HuH-7.5 (cell line): Measurements from ENCODE around the gene ATP11A.

ENCODE experiments used
- DNase-seq: peaks from one replicate; pipeline ENCODE4 v3.0.0; 2011; ENCODE audit warnings: low spot score

The ATP11A gene

DNA sequence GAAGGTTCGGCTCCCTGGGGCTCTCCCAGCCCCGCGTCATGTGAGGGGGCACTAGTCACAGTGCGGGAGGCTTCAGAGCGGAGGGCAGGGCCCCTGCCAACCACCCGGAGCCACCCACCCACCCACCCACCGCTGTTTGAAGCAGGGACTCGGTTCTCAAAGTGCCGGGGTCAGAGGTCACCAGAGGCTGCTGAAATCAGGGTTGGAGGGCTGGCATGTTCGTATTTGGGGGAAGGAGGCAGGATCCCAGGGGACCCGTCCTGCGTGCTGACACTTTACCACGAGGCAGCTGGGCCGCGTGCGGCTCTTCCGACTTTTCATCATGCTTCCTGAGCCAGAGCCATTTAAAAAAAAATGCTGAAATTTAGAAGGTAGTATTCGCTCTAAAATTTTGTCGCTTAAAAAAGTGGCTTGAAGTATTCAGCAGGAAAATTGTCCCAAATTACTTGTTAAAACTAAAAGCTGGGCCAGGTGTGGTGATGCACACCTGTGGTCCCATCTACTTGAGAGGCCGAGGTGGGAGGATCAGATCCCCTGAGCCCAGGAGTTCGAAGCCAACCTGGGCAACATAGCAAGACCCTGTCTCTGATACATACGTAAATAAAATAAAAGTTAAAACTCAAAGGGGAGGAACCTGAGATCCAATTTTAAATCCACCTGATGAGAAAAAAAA, 21.2 kb downstream of the ATP11A start:
- DNase-seq, result no peak

DNA sequence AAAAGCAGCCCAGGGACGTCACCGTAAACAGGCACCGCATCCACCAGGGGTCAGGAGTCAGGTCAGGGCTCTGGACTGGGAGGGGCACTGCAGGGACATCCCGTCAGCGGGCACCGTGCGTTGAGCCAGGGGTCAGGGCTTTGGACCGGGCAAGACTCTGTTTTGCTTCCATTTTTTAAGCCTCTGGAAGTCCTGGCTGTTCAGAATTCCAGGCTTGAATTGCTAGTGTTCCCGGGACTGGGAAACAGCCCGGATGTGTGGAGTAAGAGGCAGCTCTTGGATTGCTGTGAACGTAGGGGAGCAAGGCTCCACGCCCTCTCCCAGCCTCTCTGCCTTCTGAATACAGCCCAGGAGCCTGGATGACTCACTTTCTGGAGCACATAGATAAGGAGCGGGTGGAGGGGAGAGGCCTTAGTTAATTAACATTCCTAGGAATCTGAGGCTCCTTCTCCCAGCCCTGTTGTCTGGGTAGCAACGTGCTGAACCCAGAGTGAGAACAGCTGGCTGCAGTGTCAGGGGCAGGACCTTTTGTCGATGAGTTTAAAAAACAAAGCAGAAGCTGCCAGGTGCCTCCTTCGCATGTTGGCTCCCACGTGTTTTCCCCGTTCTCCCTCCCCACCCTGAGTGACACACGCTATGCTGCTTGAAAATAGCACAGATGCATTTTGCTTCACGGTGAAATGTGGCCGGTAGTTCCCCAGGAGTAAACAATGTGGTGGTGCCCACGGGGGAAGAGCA, 21.9 kb downstream of the ATP11A start:
- peak; percentile 60 for DNase-seq

DNA sequence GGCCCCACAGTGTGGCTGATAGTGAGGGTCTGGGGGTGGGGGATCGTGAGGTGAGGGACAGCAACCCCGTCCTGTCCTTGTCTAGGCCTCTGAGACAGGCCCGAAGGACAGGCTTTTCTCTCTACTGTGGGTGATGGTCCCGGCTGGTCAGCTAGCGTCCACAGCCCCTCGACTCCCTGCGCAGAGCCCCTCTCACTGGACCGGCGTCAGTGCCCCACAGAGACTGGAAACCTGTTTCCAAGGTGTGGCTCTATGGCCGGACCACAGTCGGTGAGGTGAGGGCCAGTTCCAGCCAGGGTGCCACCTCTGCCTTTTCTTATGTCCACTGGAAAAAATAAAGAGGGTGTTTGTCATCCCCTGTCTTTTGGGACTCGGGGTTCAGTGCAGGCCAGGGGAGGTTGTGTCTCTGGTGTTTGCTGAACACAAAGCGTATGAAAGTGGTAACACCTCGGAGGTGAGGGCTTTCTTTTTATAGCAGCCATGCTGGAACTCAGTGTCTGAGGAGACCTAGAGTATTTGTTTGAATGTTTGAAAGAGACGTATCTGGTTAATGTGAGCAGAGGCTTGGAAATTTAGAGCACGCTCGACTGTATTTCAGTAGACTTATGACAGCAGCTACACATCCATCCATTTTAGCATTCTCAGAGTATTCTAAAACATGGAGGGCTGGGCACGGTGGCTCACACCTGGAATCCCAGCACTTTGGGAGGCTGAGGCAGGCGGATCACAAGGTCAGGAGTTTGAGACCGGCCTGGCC, 22.8 kb downstream of the ATP11A start:
- DNase-seq, result no peak

DNA sequence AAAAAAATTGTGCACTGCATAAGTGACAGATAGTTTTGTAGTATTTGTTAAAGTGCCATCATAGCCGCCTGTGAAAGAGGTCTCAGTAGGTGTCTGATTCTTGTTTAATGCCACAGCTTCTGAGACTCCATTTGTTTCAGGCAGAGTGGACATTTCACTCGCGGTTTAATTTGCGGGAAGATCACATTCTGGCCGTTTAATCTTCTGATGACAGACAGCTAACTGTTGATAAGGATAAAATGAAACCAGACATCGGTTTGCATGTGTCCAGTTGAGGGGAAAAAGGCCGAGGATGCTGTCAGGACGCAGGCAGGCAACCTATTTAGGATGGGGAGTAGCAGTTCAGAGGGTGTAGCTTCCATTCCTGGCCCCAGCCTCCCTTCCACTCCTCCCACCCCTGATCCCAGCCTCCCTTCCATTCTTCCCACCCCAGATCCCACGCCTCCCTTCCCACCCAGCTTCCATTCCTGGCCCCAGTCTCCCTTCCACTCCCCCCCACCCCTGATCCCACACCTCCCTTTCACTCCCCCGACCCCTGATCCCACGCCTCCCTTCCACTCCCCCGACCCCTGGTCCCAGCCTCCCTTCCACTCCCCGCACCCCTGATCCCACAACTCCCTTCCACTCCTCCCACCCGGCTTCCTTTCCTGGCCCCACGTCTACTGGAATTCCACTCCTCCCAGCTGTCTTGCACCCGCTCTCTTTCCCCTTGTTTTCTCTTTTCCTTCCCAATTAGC, 23.8 kb downstream of the ATP11A start:
- no peak for DNase-seq

DNA sequence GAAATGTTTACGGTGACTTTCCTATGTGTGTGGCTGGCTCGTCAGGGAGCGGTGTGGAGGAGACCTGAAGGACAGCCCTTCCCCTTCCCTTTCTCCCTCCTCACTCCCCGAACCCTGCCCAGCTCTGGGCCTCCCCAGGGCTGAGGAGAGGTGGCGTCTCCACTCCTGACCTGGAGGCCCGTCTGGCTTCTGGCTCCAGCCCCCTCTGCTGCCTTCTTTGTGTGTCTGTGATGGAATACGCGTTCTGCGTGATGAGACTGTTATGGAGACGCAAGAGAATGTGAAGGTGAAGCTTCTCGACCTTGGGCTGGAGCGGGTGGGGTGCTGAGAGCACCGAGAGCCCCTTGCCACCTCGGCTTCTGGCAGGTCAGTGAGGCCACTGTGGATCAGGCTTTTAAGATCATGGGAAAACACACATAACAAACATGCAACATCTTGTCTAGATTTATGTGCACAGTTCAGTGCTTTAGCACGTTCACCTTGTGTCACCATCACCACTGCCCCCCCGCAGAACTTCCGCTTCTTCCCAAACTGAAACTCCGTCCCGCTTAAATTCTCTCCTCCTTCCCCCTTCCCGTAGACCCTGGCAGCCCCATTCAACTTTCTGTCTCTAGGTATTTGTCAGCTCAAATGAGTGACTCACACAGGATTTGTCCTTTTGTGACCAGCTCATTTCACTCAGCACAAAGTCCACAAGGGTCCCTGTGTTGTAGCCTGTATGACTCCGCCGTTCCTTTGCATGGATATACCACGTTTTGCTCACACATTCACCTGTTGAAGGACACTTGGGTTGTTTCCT, 24.7 kb downstream of the ATP11A start:
- DNase-seq, result no peak

DNA sequence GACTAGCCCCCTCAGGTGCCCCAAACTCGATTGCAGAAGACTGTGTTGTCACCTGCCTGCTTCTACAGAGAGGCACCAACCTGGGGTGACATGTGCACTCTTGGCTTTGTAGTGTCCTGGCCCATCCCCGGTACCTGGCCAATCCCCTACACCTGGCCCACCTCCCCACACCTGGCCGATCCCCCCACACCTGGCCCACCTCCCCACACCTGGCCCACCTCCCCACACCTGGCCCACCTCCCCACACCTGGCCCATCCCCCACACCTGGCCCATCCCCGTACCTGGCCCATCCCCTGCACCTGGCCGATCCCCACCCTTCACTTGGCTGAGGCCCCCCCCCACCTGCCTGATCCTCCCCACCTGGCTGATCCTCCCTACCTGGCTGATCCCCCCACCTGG, 25.4 kb downstream of the ATP11A start:
- no peak for DNase-seq

DNA sequence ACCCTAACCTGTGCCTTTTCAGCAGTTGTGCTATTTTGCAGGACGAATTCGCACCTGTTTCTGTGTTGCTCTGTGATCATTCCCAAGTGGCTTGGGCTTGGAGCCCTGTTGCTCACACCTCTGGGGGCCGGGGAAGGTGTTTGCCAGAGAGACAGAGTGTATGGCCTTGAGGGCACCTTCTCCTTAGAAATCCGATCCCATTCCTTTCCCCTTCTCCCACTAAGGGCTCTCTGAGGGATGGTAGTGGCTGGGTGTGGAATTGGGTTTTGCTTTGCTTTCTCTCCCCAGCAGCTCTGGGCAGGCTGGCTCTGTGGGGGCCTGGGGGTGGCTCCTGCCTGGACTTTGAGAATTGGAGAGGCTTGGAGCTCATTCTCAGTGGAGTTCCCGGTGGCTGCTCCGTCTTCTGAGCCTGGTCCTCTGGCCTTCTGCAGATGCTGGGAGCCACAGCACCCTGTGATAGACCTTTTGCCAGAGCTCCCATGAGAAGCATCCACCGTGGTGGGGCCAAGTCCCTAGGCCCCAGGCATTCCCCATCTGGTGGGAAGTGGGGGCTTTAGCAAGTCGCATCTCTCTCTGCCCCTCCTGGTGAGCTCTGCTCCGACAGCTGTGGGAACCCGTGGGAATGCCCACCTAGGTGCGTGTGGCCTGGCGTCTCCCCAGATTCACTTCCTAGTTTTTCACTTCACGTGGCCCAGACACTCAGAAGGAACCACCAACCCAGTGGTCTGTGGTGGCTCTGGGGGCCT, 26.1 kb downstream of the ATP11A start:
- no peak for DNase-seq

DNA sequence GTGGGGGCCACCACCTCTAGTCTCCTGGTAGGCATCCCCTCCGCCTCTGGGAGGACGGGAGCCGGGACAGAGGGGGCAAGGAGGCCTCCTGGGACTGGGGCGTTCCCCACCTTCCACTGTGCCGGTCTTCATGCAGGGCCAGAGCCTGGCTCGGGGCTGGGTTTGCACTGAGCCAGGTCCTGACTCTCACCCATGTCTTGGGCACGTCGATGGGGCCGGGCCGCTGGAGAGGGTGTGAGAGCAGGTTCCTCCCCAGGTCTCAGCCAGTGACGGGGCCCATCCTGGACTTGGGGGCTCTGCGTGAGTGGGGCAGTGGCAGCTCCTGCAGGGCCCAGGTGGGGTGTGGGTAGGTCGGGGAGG, 26.6 kb downstream of the ATP11A start:
- no peak for DNase-seq

DNA sequence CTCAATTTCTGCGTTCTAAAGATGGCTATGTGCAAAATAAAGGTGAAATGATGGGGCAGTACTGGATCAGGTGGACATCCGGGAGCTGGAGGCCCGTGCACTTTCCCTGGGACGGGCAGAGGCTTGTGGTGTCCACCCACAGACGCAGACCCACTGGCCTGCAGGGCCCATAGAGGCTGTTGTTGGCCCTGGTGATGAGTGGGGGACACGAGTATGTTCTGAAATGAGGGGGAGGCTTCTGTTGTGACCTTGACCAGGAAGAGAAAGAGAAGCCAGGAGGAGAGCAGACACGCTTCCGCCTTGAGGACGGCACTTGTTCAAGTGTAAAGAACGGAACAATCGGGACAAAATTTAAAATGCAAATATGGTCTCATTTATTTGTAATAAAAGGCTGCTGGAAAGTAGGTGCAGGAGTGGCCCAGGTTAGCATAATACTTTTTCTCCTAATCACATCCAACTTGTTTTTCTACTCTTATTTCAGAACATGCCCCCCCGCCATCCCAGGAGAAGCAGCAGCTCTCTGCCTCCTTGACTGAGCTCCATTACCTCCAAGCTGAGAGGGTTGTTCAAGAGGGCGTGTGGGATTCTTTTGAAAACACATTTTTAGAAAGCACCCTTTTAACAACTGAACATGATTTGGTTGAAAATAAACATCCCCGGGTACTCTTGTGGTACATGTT, 27.1 kb downstream of the ATP11A start:
- DNase-seq, result no peak

DNA sequence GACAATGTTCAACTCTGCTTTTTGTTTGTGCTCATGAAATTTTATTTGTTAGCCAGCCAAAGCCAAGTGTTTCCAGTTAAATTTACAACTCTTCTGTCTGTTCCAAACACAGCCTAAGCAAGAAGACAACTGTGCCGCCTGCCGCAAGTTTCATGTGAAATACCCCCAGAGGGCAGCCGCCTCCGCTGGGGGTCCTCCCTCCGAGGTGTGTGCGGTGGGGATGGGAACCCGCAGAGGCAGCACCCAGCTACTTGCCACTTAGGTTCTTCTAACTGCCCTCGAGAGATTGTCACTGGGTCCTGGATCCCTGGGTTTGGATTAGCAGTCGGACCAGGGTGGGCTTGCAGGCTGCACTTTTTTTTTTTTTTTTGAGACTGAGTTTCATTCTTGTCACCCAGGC, 28.5 kb downstream of the ATP11A start:
- DNase-seq, result no peak

DNA sequence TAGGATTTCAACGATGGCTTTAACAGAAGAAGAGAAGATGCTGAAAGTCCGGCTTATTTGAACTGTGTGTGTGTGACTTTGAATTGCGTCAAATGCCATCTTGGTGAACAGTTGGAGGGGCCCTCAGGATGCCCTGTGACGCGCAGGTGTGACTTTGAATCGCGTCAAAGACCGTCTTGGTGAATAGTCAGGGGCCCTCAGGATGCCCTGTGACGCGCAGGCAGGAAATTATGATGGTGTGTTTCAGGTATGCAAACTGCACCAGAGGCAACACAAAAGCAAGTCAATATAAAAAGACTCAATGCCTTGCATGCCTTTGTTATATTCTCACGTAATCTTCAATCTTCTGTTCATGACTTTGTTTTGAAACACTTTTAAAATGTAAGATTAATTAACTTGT, 29.2 kb downstream of the ATP11A start:
- DNase-seq, result no peak

DNA sequence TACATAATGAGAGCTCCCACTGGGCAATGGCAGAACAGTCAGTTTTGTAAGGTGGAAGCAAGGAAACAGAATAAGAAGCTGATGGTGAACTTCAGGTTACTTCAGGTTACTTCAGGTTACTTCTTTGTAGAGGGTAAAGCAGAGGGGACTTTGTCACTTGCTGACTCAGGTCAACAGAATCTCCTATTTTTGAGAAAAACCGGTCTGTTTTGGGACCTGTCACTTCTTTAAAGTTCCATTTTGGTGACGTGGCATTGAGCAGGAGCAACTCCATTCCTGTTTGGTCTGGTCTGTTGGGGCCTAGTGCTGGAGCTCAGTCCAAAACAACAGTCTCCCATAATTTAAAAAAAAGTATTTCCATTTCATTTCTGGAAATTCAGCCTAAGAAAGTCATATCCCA, 29.7 kb downstream of the ATP11A start:
- no peak for DNase-seq

DNA sequence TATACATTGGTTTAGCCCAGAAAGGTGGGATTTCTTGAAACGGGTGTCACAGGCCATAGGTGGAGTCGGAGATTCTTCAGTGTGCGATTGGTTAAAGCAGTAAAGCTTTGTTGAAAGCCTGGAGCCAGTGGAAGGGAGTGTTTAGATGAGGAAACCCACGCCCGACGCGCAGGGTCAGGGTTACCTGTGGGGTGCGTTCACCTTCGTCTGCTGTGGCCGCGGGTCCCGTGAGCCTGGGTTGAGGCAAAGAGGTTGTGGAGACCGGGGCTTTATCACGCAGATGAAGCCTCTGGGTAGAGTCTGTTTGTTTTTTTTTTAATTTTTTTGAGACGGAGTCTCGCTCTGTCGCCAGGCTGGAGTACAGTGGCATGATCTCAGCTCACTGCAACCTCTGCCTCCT, 30.4 kb downstream of the ATP11A start:
- no peak for DNase-seq

DNA sequence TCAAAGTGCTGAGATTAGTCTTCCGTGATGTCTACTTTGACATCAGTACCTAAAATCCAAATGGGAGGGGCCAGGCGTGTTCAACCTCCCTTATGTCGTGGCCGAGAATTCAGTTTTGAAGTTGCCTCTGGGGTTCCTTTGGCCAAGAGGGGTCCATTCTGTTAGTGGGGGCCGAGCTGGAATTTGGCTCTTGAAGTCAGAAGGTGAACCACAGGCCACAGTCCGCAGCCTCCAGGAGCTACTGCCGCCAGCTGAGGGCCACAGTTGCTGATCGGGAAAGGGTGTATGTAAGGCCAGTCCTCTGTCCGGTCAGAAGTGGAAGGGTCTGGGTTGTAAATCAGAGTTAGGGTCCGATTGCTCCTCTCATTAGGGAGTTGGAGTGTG, 31.0 kb downstream of the ATP11A start:
- no peak for DNase-seq

DNA sequence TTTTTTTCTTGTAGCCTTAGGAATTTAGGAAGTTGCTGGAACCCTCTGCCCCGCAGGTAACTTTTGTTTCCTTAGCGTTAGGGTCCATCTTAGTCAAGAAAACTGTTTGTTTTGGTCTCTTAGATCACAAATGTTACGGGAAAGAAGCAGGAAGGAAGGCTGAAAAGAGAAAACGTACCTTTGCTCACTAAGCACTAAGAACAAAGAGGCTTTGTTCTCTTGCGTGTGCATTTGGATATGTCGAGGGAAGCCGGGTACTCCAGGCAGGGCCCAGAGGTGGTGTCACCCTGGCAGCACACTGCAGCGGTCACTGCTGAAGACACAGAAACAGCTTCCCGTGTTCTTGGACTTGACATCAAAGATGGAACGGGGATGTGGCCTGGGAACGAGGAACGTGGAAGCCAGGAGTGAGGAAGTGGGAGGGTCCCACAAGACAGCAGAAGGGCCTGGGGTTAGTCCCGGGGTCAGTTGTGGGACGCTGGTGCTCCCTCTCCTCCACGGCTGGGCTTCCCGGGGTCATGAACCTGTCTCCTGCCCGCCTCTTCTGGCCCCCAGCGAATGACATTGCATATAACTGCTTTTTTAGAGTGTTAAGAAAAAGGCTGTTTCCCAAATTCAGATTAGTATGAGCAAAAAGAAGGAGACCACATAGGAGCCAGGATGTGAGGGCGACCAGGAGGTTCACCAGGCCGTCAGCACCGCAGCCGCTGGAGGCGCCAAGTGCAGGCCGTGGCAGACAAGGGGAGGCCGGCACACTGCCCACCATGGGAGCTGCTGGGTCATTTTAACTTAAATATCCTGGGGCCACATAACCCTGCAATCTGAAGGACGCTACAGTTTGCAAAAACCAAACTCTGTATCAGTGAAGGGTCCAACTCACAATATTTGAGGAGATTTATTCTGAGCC, 31.6 kb downstream of the ATP11A start:
- no peak for DNase-seq

DNA sequence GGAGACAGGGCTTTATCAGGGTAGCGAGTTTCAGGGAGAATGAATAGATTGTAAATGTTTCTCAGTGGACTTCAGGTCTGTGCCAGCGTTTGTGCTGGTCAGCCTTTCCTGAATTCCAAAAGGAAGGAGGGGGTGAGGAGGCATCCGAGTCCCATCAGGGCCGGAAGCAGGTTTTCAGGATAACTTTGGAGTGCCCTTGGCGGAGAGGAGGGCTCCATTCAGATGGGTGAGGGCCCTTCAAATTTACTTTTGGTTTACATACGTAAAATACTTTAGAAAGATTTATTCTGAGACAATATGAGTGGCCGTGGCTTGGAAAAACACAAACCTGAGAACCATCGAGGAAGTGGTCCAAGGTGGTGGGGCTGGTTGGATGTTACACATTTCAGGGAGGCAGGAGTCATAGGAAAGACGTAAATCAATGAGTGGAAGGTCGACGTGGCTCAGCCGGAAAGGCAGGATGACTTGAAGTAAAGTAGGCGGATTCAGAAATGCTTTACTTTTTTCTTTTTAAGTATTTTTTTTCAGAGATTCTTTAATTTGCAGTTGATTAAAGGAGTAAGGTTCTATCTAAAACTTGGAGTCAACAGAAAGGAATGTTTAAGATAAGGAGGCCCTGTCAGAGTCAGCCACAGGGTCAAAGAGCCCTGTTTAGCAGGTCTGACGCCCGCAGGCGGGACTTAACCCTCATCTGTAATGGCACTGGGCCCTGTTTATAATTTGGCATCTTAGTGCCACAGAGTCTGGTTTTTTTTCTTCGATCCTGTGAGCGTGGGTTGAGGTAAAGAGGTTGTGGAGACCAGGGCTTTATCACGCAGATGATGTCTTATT, 32.8 kb downstream of the ATP11A start:
- peak; percentile 73 for DNase-seq

DNA sequence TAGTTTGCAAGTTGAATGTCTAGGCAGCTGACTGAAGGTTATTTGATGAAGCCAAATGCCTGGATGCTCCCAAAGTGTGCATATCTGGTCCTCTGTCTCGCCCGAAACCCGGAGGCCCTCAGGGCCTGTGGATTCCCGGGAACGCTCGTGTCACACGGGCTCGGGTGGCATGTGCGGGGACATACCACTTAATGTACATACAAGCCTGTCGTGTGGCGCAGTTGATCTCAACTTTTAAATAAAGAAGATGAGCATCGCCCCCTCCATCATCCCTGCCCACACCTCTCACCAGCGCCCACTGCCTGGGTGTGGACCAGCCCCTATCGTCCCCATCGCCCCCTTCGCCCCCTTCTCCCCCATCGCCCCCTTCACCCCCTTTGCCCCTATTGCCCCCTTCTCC, 33.9 kb downstream of the ATP11A start:
- no peak for DNase-seq

DNA sequence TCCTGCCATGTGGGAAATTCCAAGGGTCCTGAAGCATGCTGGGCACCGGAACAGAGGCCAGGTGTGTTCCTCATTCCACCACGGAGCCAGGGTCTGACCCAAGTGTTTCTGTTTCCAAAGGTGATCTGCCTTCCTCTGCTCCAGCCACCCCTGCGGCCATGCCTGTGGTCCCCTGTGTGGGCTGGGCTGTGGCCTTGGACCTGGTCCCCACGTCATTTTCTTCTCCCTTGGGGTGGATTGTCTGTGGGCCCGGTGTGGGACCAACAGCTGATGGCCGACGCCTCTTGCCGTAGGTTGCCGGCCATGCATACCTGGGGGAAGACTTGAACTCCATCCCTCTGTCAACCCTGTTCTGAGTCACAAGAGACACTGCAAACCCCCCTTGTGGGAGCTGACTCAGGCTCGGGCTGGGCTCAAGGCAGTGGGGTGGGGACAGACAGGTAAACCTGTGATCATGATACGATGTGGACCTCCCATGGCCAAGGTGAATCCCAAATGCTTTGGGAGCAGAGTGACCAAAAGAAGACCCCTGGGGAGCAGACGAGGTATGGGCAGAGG, 35.0 kb downstream of the ATP11A start:
- no peak for DNase-seq
